ENCODE results near the gene MPRIP.

The MPRIP gene

DNA sequence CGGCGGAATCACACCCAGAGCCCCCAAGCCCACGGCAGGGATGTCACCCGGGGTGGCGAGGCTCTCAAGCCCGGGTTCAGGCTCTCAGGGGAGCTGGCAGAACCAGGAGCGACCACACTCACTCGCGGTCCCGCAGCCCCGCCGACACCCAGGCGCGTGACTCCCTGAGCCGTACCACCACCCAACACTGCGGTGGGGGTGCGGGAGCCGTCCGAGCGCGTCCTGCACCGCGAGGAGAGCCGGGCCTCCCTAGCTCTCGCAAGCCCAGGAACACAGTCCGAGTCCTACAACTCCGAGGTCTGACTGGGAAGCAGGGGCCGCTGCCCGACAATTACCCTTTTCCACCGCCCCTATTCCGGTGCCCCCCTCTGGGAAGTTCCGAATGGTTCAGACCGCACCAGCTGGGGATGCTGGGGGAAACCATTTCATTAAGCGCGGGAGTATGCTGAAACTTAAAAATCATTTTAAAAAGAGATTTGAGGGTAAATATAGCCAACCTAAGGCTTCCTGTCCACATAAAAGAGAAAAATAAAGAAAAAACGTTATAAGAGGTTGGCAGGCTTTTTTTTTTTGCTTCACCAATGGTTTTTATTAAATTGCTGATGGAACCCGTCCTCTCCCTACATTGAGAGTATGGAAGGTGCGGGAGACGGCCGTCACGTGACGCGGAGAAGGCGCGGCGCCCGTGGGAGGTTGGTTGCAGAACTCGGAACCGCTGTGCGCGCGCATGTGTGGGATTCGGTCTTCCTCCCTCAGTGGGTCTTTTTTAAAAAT is 195.0 kb downstream of the MPRIP start, which contains the start of gene FLCN (continued):
- TF ChIP-seq ZNF843 (tag by site-specific recombination; IDR thresholded peaks at IDR 0.05) = peak; percentile 43; the same call in 1 of the 2 replicates
- TF ChIP-seq, protein P1, sequence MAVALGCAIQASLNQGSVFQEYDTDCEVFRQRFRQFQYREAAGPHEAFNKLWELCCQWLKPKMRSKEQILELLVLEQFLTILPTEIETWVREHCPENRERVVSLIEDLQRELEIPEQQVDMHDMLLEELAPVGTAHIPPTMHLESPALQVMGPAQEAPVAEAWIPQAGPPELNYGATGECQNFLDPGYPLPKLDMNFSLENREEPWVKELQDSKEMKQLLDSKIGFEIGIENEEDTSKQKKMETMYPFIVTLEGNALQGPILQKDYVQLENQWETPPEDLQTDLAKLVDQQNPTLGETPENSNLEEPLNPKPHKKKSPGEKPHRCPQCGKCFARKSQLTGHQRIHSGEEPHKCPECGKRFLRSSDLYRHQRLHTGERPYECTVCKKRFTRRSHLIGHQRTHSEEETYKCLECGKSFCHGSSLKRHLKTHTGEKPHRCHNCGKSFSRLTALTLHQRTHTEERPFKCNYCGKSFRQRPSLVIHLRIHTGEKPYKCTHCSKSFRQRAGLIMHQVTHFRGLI (tag by site-specific recombination; IDR thresholded peaks at IDR 0.05) = no peak
- TF ChIP-seq KLF7 (tag by site-specific recombination; IDR thresholded peaks at IDR 0.05; ENCODE audit: borderline replicate concordance) = peak; percentile 70; the same call in 1 of the 2 replicates
- TF ChIP-seq ZNF157 (tag by site-specific recombination; IDR thresholded peaks at IDR 0.05) = no peak
- no peak for TF ChIP-seq ZNF658 (tag by site-specific recombination; IDR thresholded peaks at IDR 0.05)
- no peak for TF ChIP-seq ZFP3 (tag by site-specific recombination; IDR thresholded peaks at IDR 0.05; ENCODE audit: low read depth)
- TF ChIP-seq SP2 (tag by site-specific recombination; IDR thresholded peaks at IDR 0.05) = no peak
- no peak for TF ChIP-seq ZEB2 (tag by site-specific recombination; IDR thresholded peaks at IDR 0.05)
- peak; percentile 92 for TF ChIP-seq ZNF2 (tag by site-specific recombination; IDR thresholded peaks at IDR 0.05)
- TF ChIP-seq ZNF768 (tag by site-specific recombination; IDR thresholded peaks at IDR 0.05) = no peak
- TF ChIP-seq ZNF140 (tag by site-specific recombination; IDR thresholded peaks at IDR 0.05) = no peak
- no peak for TF ChIP-seq ZNF621 (tag by site-specific recombination; IDR thresholded peaks at IDR 0.05)
- peak; percentile 55; the same call in 1 of the 2 replicates for TF ChIP-seq ZNF660 (tag by site-specific recombination; IDR thresholded peaks at IDR 0.05)
- no peak for TF ChIP-seq ZNF624 (tag by site-specific recombination; IDR thresholded peaks at IDR 0.05)
- TF ChIP-seq ZNF175 (tag by site-specific recombination; IDR thresholded peaks at IDR 0.05) = no peak
- TF ChIP-seq ZBTB8A (tag by site-specific recombination; IDR thresholded peaks at IDR 0.05) = peak; percentile 23
- no peak for TF ChIP-seq ZNF248 (tag by site-specific recombination; IDR thresholded peaks at IDR 0.05)
- TF ChIP-seq ZNF114 (tag by site-specific recombination; IDR thresholded peaks at IDR 0.05) = no peak
- TF ChIP-seq, protein P2, sequence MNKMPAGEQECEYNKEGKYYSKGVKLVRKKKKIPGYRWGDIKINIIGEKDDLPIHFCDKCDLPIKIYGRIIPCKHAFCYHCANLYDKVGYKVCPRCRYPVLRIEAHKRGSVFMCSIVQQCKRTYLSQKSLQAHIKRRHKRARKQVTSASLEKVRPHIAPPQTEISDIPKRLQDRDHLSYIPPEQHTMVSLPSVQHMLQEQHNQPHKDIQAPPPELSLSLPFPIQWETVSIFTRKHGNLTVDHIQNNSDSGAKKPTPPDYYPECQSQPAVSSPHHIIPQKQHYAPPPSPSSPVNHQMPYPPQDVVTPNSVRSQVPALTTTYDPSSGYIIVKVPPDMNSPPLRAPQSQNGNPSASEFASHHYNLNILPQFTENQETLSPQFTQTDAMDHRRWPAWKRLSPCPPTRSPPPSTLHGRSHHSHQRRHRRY (tag by site-specific recombination; IDR thresholded peaks at IDR 0.05) = no peak; the same call in 1 of the 2 replicates
- TF ChIP-seq, protein P3, sequence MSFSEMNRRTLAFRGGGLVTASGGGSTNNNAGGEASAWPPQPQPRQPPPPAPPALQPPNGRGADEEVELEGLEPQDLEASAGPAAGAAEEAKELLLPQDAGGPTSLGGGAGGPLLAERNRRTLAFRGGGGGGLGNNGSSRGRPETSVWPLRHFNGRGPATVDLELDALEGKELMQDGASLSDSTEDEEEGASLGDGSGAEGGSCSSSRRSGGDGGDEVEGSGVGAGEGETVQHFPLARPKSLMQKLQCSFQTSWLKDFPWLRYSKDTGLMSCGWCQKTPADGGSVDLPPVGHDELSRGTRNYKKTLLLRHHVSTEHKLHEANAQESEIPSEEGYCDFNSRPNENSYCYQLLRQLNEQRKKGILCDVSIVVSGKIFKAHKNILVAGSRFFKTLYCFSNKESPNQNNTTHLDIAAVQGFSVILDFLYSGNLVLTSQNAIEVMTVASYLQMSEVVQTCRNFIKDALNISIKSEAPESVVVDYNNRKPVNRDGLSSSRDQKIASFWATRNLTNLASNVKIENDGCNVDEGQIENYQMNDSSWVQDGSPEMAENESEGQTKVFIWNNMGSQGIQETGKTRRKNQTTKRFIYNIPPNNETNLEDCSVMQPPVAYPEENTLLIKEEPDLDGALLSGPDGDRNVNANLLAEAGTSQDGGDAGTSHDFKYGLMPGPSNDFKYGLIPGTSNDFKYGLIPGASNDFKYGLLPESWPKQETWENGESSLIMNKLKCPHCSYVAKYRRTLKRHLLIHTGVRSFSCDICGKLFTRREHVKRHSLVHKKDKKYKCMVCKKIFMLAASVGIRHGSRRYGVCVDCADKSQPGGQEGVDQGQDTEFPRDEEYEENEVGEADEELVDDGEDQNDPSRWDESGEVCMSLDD (tag by site-specific recombination; IDR thresholded peaks at IDR 0.05) = 0 out of 2 replicates have a peak, but pooled peaks have one; percentile 19
- no peak for TF ChIP-seq ZNF830 (tag by site-specific recombination; IDR thresholded peaks at IDR 0.05; ENCODE audit: low read depth)
- no peak for TF ChIP-seq ZNF155 (tag by site-specific recombination; IDR thresholded peaks at IDR 0.05)
- no peak for TF ChIP-seq ZNF138 (tag by site-specific recombination; IDR thresholded peaks at IDR 0.05; ENCODE audit: borderline replicate concordance)
- TF ChIP-seq ZNF16 (tag by site-specific recombination; IDR thresholded peaks at IDR 0.05; ENCODE audit: low read depth) = no peak
- no peak for TF ChIP-seq ZNF19 (tag by site-specific recombination; IDR thresholded peaks at IDR 0.05; ENCODE audit: low read depth)
- TF ChIP-seq GFI1B (tag by site-specific recombination; IDR thresholded peaks at IDR 0.05) = no peak
- TF ChIP-seq REPIN1 (tag by site-specific recombination; IDR thresholded peaks at IDR 0.05; ENCODE audit: low read depth) = no peak
- no peak for TF ChIP-seq GLI2 (tag by site-specific recombination; IDR thresholded peaks at IDR 0.05; ENCODE audit: borderline replicate concordance, low read depth)
- 0 out of 2 replicates have a peak, but pooled peaks have one; percentile 11 for TF ChIP-seq ZNF558 (tag by site-specific recombination; IDR thresholded peaks at IDR 0.05)
- peak; percentile 23 for TF ChIP-seq ZNF629 (tag by site-specific recombination; IDR thresholded peaks at IDR 0.05)
- TF ChIP-seq ZNF510 (tag by site-specific recombination; IDR thresholded peaks at IDR 0.05; ENCODE audit: insufficient replicate concordance) = no peak
- no peak for TF ChIP-seq ZNF133 (tag by site-specific recombination; IDR thresholded peaks at IDR 0.05)
- TF ChIP-seq, protein P4, sequence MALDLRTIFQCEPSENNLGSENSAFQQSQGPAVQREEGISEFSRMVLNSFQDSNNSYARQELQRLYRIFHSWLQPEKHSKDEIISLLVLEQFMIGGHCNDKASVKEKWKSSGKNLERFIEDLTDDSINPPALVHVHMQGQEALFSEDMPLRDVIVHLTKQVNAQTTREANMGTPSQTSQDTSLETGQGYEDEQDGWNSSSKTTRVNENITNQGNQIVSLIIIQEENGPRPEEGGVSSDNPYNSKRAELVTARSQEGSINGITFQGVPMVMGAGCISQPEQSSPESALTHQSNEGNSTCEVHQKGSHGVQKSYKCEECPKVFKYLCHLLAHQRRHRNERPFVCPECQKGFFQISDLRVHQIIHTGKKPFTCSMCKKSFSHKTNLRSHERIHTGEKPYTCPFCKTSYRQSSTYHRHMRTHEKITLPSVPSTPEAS (tag by site-specific recombination; IDR thresholded peaks at IDR 0.05) = 0 out of 2 replicates have a peak, but pooled peaks have one; percentile 42
- TF ChIP-seq ZNF211 (tag by site-specific recombination; IDR thresholded peaks at IDR 0.05; ENCODE audit: low read depth) = no peak
- peak; percentile 42; the same call in 1 of the 2 replicates for TF ChIP-seq ZSCAN30 (tag by site-specific recombination; IDR thresholded peaks at IDR 0.05)
- TF ChIP-seq SETDB1 (IDR thresholded peaks at IDR 0.05; ENCODE audit: insufficient read length, low read length) = no peak
